SH-SY5Y (cell line): Measurements from ENCODE around the gene HMCN2.

Experiments used
- GATA2 ChIP-seq: IDR thresholded peaks from 2 replicates; pipeline ENCODE4 v1.6.1; 2011; ENCODE audit warnings: mild to moderate bottlenecking, low read depth, low read length
- GATA3 ChIP-seq: IDR thresholded peaks from 2 replicates; pipeline ENCODE4 v1.6.1; 2011; ENCODE audit warnings: low read depth, mild to moderate bottlenecking, low read length, moderate library complexity

HMCN2 gene

GRCh38 chr9:130315446-130316226 is 50.1 kb downstream of the HMCN2 start:
- no peak for TF ChIP-seq GATA3
- no peak for TF ChIP-seq GATA2

DNA sequence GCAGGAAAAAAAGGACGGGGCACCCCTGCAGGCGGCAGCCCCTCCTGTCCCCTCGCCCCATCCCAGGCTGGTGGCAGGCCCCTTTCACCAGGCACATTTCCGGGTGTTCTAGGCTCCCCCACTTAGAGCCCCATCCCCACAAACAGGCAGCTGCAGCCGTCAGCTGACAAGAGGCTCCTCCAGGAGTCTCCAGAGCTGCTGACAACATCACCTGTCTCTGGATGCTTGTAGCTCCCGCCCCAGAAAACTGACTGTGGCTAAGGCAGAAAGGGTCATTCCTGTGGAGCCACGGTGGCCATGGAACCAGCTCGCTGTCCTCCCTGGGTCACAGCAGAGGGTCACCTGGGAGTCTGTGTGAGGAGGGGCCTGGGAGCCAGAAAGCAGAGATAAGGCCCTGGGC is 50.9 kb downstream of the HMCN2 start:
- TF ChIP-seq GATA2 (no peak), GATA3 (no peak)

DNA sequence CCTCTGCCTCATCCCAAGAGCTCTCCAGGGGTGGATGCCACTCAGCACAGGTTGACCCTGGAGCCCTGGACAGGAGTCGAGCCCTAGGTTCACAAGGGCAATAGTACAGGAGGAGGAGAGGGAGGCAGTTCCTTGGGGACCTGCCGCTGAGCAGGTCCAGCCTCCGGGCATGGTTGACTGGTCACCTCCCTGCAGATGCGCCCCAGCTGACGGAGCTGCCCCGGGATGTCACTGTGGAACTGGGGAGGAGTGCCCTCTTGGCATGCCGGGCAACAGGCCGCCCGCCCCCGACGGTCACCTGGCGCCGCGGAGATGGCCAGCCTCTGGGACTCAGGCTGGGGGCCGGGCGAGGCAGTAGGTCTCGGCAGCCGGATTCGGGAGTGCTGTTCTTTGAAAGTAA is 53.7 kb downstream of the HMCN2 start:
- no peak for TF ChIP-seq GATA3
- no peak for TF ChIP-seq GATA2

DNA sequence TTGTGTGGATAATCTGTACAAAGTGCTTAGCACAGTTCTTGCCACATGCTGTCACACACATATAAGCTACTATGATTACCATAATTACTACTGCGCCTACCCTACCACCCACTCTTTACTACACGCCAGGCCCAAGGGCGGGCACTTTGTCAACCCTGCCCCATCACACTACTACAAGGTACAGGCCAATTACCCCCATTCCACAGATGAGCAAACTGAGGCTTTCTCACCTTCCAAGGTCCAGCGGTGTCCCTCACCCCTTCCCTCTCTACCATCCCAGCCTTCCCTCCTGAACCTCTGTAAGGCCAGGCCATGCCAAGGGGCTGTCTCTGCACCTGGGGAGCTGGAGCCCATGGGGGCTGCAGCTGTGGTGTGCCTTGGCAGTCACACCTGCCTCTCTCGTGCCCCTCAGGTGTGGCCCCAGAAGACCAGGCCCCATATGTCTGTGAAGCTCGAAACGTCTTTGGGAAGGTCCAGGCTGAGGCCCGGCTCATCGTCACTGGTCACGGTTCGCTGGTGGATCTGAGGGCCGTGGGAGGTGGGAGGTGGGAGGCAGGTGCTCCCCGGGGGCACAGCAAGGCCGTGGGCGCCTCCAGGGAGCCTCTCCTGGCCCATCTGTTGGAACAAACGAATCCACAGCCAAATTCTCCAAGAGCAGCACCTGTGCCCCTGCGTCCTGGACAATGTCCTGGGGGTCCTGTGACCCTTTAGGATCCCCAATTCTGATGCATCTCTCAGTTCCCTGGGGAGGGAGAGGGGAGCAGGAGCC is 54.6 kb downstream of the HMCN2 start:
- TF ChIP-seq GATA2 (no peak), GATA3 (no peak)

GRCh38 chr9:130320723-130321481 is 55.3 kb downstream of the HMCN2 start:
- no peak for TF ChIP-seq GATA3
- TF ChIP-seq GATA2 = no peak

DNA sequence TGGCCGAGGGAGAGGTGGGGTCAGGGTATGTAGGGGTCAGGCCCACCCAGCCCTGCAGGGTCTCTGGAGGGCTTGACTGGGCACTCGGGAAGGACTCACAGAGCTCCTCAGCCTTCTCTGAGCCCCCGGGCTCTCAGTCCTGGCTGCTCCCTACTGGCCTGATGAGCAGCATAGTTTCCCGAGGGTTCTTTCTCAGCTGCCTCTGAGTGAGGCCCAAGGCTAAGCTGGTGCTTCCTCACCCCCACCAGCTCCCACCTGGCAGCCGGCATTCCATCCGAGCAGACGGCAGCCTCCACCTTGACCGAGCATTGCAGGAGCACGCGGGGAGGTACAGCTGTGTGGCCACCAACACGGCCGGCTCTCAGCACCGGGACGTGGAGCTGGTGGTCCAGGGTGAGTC is 56.0 kb downstream of the HMCN2 start:
- TF ChIP-seq GATA3 = no peak
- TF ChIP-seq GATA2 = no peak

DNA sequence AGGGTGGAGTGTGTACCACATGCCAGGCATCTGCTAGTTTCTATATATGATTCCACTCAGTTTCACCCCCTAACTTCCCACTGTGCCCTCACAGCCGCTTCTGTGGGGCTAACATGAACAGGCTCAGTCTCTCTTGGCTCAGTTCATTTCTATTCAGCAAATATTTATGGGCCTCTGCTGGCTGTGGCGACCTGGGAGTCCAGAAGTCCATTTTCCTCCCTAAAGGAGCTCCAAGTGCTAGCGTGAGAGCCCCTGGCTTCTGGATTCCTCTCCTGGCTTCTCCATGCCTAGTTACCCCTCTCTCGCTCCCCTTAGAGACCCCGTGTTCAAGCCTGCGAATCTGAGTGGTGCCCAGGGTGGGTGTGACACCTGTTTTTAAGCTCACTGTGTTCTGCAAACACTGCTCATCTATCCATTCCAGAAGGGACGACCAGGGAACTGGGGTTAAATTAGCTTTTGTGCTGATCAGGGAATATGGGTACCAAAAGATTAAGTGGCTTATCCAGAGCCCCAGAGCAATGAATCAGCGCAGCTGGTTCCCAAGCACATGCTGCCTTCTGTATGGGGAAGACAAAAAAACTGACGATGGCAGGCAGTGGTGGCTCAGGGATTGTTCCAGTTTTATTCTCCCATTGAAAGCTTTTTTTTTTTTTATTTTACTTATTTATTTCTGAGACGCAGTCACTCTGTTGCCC is 57.6 kb downstream of the HMCN2 start:
- TF ChIP-seq GATA3 (no peak), GATA2 (no peak)

GRCh38 chr9:130325921-130326320 is 60.4 kb downstream of the HMCN2 start:
- no peak for TF ChIP-seq GATA2
- TF ChIP-seq GATA3 = no peak

DNA sequence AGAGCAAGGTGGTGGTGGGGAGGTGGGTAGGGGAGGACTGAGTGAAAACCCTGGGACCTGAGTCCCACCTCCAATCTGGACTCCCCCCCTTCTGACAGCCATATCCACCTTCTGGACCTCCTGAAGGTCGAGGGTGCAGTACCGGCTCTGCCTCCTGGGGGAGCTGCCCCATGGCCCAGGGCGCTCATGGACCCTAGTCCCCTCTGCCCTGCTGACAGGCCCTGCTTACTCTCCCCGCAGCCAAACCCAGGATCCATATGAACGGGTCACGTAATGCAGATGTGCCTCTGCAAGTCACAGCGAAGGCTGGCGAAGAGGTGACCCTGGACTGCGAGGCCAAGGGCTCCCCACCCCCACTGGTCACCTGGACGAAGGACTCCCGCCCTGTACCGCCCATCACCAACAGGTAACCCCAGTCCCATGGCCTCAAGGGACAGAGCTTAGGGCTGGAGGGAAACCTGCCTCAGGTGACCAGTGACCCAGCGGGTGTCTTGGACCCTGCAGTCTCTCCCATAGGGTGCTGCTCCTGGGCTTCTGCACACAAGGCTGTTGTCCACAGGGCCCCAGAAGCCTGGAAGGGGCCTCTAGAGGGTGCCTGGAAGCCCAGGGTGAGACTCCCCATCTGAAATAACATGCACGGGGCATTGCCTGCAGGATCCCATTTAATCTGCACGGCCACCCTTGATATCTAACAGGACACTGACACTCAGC is 61.7 kb downstream of the HMCN2 start:
- no peak; the same call in 1 of the 2 replicates for TF ChIP-seq GATA2
- no peak for TF ChIP-seq GATA3

- TF ChIP-seq GATA3 (no peak), GATA2 (no peak)
These were observed 62.3 kb downstream of the HMCN2 start for GRCh38 chr9:130327781-130328348.

DNA sequence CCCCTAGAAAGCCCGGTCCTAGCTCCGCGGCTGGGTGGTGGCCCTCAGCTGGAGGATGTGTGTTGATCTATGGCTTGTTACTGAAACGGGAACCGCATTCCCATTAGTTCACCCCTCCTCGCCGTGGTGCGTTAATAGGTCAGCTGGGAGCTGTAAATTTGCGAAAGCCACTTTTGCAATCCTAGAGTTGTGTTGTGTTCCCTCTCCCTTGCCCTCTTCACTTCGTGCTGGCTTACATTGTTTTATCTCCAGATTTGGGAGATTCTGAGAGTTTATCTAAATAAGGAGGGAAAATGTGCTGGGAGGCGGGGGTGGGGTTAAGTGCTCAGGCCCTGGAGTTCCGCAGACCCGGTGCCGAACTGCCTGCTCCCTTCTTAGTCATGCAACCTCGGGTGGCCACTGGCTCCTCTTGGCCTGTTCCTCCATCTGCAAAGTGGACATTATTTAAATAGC is 62.8 kb downstream of the HMCN2 start:
- no peak for TF ChIP-seq GATA3

- TF ChIP-seq GATA3 (no peak), GATA2 (no peak)
These were observed 63.5 kb downstream of the HMCN2 start for GRCh38 chr9:130329061-130329460.

GRCh38 chr9:130330202-130330862 is 64.8 kb downstream of the HMCN2 start:
- TF ChIP-seq GATA3 (no peak), GATA2 (no peak)
